A673 (cell line): ENCODE measurements around the gene STARD10.

Source experiments
- CTCF ChIP-seq: fragments of 300-800, 200-600 bp; sonication (generic); conservative IDR thresholded peaks from 2 replicates; pipeline ENCODE4 v1.5.1; 2017; ENCODE audit warnings: low read depth, mild to moderate bottlenecking, antibody characterized with exemption, low read length, moderate library complexity, mixed read lengths
- EZH2 ChIP-seq: fragments of 200-600 bp; sonication (generic); IDR thresholded peaks from 2 replicates; pipeline ENCODE4 v1.6.1; 2017; ENCODE audit warnings: borderline replicate concordance, low read depth, mild to moderate bottlenecking, mixed read lengths, antibody characterized with exemption, low read length; ENCODE audit not compliant: poor library complexity, severe bottlenecking

- no peak for TF ChIP-seq EZH2
- no peak for TF ChIP-seq CTCF
These were observed 35.0 kb downstream of the STARD10 start for GRCh38 chr11:72758690-72759389.
